ENCODE data around the gene SKA3. TPM values are rescaled to one million over a fixed set of nuclear protein-coding genes. Genes with fewer than 3 reads are reported as not detected.

SKA3 gene
- total and polyA plus RNA-seq, 2 donors from 2014 or later = 0.47 to 1.9 TPM

DNA sequence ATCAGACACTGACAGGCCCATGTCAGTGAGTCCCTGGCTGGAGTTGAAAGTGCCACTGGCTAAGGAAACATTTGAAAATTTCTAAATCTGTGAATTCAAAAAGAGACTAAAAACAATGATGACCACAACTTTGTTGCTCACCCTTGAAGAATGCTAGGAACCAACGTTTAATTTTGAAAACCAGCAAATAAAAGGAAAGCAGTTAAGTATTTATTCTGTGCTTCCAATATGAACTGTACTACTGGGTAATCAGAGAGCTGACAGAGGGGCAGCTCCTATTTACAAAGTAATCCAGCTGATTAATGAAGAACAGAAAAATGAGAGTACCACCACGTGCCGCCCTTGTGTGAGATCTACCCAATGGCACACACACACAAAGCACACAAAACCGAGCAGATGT, 70.3 kb downstream of the SKA3 start:
- H3K9me3 ChIP-seq (ENCODE audit: control insufficient read depth in 2 of 3, insufficient read depth in 1 of 3, low read length in 3 of 3) = no peaks in the 10 kb centered on the region
- DNase-seq (peak in 2 of 5 donors; percentile 20 to 36), FAIRE-seq (no peak)
- no peak overlapping the region for H3K4me3 ChIP-seq (ENCODE audit: low read length in 3 of 3)
- TF ChIP-seq, protein P1, sequence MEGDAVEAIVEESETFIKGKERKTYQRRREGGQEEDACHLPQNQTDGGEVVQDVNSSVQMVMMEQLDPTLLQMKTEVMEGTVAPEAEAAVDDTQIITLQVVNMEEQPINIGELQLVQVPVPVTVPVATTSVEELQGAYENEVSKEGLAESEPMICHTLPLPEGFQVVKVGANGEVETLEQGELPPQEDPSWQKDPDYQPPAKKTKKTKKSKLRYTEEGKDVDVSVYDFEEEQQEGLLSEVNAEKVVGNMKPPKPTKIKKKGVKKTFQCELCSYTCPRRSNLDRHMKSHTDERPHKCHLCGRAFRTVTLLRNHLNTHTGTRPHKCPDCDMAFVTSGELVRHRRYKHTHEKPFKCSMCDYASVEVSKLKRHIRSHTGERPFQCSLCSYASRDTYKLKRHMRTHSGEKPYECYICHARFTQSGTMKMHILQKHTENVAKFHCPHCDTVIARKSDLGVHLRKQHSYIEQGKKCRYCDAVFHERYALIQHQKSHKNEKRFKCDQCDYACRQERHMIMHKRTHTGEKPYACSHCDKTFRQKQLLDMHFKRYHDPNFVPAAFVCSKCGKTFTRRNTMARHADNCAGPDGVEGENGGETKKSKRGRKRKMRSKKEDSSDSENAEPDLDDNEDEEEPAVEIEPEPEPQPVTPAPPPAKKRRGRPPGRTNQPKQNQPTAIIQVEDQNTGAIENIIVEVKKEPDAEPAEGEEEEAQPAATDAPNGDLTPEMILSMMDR (IDR thresholded peaks at IDR 0.05; ENCODE audit: borderline replicate concordance, extremely low read depth, insufficient read depth) = no peak
- H3K27ac ChIP-seq (ENCODE audit: low read depth in 2 of 2, low read length in 2 of 2) = no peak overlapping the region
- no peaks in the 10 kb centered on the region for H3K4me1 ChIP-seq (ENCODE audit: control insufficient read depth in 2 of 3, insufficient read depth in 2 of 3, low read depth in 1 of 3, low read length in 3 of 3)
- H3K9ac ChIP-seq (ENCODE audit: low read length in 3 of 3) = no peak overlapping the region
- intact Hi-C loops (cut with DNase I) = no loop called here
- no peaks in the 10 kb centered on the region for H3K27me3 ChIP-seq (ENCODE audit: control insufficient read depth, insufficient read depth, low read length)
- no peaks in the 10 kb centered on the region for H3K36me3 ChIP-seq (ENCODE audit: control insufficient read depth in 2 of 3, insufficient read depth in 3 of 3, low read length in 3 of 3)

DNA sequence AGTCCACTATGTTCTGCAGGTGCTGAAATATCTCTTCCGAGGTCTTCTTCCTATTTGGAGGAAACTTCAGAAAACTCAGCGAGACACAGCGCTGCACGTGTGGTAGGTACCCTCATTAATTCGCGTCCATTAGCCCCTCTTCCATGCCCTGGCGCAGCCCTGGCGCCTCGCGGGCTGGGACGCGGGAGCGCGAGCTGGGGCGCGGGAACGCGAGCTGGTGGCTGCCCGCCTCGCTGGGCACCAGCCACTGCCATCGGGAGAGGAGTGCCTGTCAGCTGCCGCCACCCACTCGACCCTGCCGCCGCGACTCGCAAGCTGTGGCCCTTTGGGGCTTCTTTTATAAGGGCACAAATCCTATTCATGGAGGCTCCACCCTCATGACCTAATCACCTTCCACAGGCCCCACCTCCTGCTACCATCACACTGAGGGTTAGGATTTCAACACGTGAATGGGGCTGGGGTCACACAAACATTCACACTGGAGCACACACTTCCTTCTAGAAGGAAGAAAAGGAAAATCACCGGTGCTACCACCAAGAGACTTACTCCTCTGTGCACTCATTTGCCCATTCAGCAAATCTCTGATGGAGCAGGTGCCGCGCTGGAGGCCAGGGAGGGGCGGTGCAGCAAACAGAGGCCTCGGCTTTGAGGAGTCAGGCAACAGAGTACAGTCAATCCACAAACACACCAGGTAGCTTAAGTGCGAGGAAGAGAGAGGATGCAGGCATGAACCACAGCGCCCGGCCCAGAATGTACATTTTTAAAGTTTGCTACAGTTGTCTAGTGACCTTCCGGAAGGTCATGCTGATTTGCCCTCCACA, 71.9 kb downstream of the SKA3 start:
- no peaks in the 10 kb centered on the region for H3K27me3 ChIP-seq (ENCODE audit: control insufficient read depth, insufficient read depth, low read length)
- no peak overlapping the region for H3K27ac ChIP-seq (ENCODE audit: low read depth in 2 of 2, low read length in 2 of 2)
- no peaks in the 10 kb centered on the region for H3K4me1 ChIP-seq (ENCODE audit: control insufficient read depth in 2 of 3, insufficient read depth in 2 of 3, low read depth in 1 of 3, low read length in 3 of 3)
- FAIRE-seq (no peak), DNase-seq (no peak)
- H3K9me3 ChIP-seq (ENCODE audit: control insufficient read depth in 2 of 3, insufficient read depth in 1 of 3, low read length in 3 of 3) = no peaks in the 10 kb centered on the region
- intact Hi-C loops (cut with DNase I) = no loop called here
- H3K9ac ChIP-seq (ENCODE audit: low read length in 3 of 3) = no peak overlapping the region
- no peak overlapping the region for H3K4me3 ChIP-seq (ENCODE audit: low read length in 3 of 3)
- TF ChIP-seq, protein P1 (IDR thresholded peaks at IDR 0.05; ENCODE audit: borderline replicate concordance, extremely low read depth, insufficient read depth) = no peak
- H3K36me3 ChIP-seq (ENCODE audit: control insufficient read depth in 2 of 3, insufficient read depth in 3 of 3, low read length in 3 of 3) = no peaks in the 10 kb centered on the region

Other genes starting within 250 kb of the SKA3 start
- 26.3 TPM for gene LATS2, start 115.0 kb downstream of the SKA3 start, total RNA-seq
- 5.5 TPM for gene LATS2, start 115.0 kb downstream of the SKA3 start, polyA plus RNA-seq (ENCODE audit: insufficient read depth, low read depth, low replicate concordance)
- 186 TPM for gene SAP18, start 36.4 kb downstream of the SKA3 start, total RNA-seq
- 349 TPM for gene SAP18, start 36.4 kb downstream of the SKA3 start, polyA plus RNA-seq (ENCODE audit: insufficient read depth, low read depth, low replicate concordance)
- gene MRPL57, start 106 bp upstream of the SKA3 start, total RNA-seq = 18.3 TPM
- 47.1 TPM for gene MRPL57, start 106 bp upstream of the SKA3 start, polyA plus RNA-seq (ENCODE audit: insufficient read depth, low read depth, low replicate concordance)